Nephron (organoid): ENCODE results near the gene SMURF1.

Experiments
- H3K27ac Mint-ChIP-seq, 3 experiments: 2 replicates each; pipeline ENCODE4 v1.8.0; 2020; ENCODE audit warnings: mixed read lengths in 3 of 3, mild to moderate bottlenecking in 2 of 3, moderate library complexity in 1 of 3
- H3K27me3 Mint-ChIP-seq: 2 replicates; pipeline ENCODE4 v1.8.0; 2021; ENCODE audit warnings: low read depth, mild to moderate bottlenecking, moderate library complexity, mixed read lengths
- H3K36me3 Mint-ChIP-seq: 2 replicates; pipeline ENCODE4 v1.8.0; 2020; ENCODE audit warnings: low read depth, mixed read lengths
- H3K4me1 Mint-ChIP-seq: 2 replicates; pipeline ENCODE4 v1.8.0; 2020; ENCODE audit warnings: mixed read lengths
- H3K4me3 Mint-ChIP-seq, 3 experiments: 2 replicates each; pipeline ENCODE4 v1.8.0; 2020; ENCODE audit warnings: mild to moderate bottlenecking in 3 of 3, mixed read lengths in 3 of 3, moderate library complexity in 2 of 3
- H3K9me3 Mint-ChIP-seq: 2 replicates; pipeline ENCODE4 v1.8.0; 2020; ENCODE audit warnings: mixed read lengths
- CTCF ChIP-seq, 3 experiments: fragments of 200-600 bp; sonication (generic); IDR thresholded peaks; one replicate each; pipeline ENCODE4 v1.5.0; 2021; ENCODE audit warnings: antibody characterized with exemption in 3 of 3; ENCODE audit not compliant: unreplicated experiment in 3 of 3

The SMURF1 gene

GRCh38 chr7:99116144-99116543 is 27.8 kb downstream of the SMURF1 start:
- Mint-ChIP-seq H3K27ac (no peak overlapping the region), H3K4me3 (no peak overlapping the region)

GRCh38 chr7:99115379-99115778 is 28.5 kb downstream of the SMURF1 start:
- H3K9me3 Mint-ChIP-seq, result peaks cover 56% of the 10 kb centered on the region
- H3K27ac Mint-ChIP-seq, result no peak overlapping the region
- no peaks in the 10 kb centered on the region for H3K27me3 Mint-ChIP-seq
- TF ChIP-seq CTCF (IDR thresholded peaks at IDR 0.05; ENCODE audit: unreplicated experiment in 3 of 3), result no peak
- H3K36me3 Mint-ChIP-seq, result peaks cover 85% of the 10 kb centered on the region
- H3K4me1 Mint-ChIP-seq, result peaks cover 4% of the 10 kb centered on the region
- no peak overlapping the region for H3K4me3 Mint-ChIP-seq

More at GRCh38 chr7:99116144-99116543, 27.8 kb downstream of the SMURF1 start:
- Mint-ChIP-seq H3K9me3 (peaks cover 56% of the 10 kb centered on the region), H3K4me1 (peaks cover 4% of the 10 kb centered on the region), H3K27me3 (no peaks in the 10 kb centered on the region), H3K36me3 (peaks cover 85% of the 10 kb centered on the region)
- TF ChIP-seq CTCF (IDR thresholded peaks at IDR 0.05; ENCODE audit: unreplicated experiment in 3 of 3), result no peak

GRCh38 chr7:99112979-99113378 is 30.9 kb downstream of the SMURF1 start:
- Mint-ChIP-seq H3K27ac (no peak overlapping the region), H3K9me3 (peaks cover 49% of the 10 kb centered on the region), H3K27me3 (no peaks in the 10 kb centered on the region), H3K4me1 (peaks cover 12% of the 10 kb centered on the region), H3K4me3 (no peak overlapping the region), H3K36me3 (peaks cover 64% of the 10 kb centered on the region)
- TF ChIP-seq CTCF (IDR thresholded peaks at IDR 0.05; ENCODE audit: unreplicated experiment in 3 of 3), result no peak

- Mint-ChIP-seq H3K36me3 (peaks cover 61% of the 10 kb centered on the region), H3K27me3 (no peaks in the 10 kb centered on the region), H3K4me3 (no peak overlapping the region), H3K27ac (no peak overlapping the region), H3K9me3 (peaks cover 45% of the 10 kb centered on the region), H3K4me1 (peaks cover 19% of the 10 kb centered on the region)
- no peak for TF ChIP-seq CTCF (IDR thresholded peaks at IDR 0.05; ENCODE audit: unreplicated experiment in 3 of 3)
Measured at GRCh38 chr7:99112097-99112496, 31.8 kb downstream of the SMURF1 start.

GRCh38 chr7:99111591-99111990 is 32.3 kb downstream of the SMURF1 start:
- peaks cover 41% of the 10 kb centered on the region for H3K9me3 Mint-ChIP-seq
- no peak overlapping the region for H3K27ac Mint-ChIP-seq
- TF ChIP-seq CTCF (IDR thresholded peaks at IDR 0.05; ENCODE audit: unreplicated experiment in 3 of 3), result no peak
- H3K36me3 Mint-ChIP-seq, result peaks cover 56% of the 10 kb centered on the region
- peaks cover 19% of the 10 kb centered on the region for H3K4me1 Mint-ChIP-seq
- no peaks in the 10 kb centered on the region for H3K27me3 Mint-ChIP-seq
- no peak overlapping the region for H3K4me3 Mint-ChIP-seq
